ENCODE measurements around the gene PWP2. TPM values are rescaled to one million over a fixed set of nuclear protein-coding genes. Genes with fewer than 3 reads are reported as not detected.
A peak's percentile ranks its signal among the peaks of the same experiment; 100 is the strongest.
"Not testable (repeated sequence)": the region's sequence is repeated elsewhere in the genome, so short reads cannot be mapped to it uniquely, and the experiment has no call there.

Gene PWP2
- total RNA-seq, 3 donors from 2014 or later (not counting 1 experiment from before 2014, with no cell fraction given) = 28.5 to 32.7 (median 32.7) TPM

DNA sequence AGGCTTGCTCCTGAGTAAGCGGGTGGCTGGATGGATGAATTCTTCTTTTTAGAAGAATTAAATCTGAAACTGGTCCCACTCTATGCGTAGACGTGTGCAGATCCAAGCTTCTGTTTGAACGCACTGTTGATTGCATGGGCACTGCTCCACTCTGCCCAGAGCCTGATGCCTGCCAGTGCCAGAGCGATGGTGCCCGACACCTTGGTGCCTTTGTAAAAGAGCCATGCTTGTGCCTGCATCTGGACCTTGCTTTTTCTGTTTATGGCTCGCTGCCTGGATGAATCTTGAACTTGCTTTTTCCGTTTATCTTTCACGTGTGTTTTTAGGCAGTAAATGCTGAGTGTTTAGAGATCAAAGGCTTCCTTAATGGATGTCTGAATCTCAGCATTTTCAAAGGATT lies 15.0 kb upstream of the PWP2 start:
- H3K27me3 Mint-ChIP-seq (ENCODE audit: low read depth in 2 of 2) = no peaks in the 10 kb centered on the region
- H3K9me3 Mint-ChIP-seq = no peaks in the 10 kb centered on the region
- 94% methylated on average over 9 of the region's 9 CpGs for WGBS (ENCODE audit: insufficient coverage)
- DNase-seq (no peak), ATAC-seq (no peak)
- Histone ChIP-seq H3K4me3 (ENCODE audit: low read length) (no peak overlapping the region), H3K27me3 (ENCODE audit: control insufficient read depth, insufficient read depth, low read length) (no peaks in the 10 kb centered on the region), H3K9me3 (ENCODE audit: control insufficient read depth, insufficient read depth, low read length) (no peaks in the 10 kb centered on the region), H3K4me1 (ENCODE audit: control insufficient read depth, insufficient read depth, low read length) (peaks cover 46% of the 10 kb centered on the region), H3K27ac (ENCODE audit: low read length) (no peak overlapping the region), H3K36me3 (ENCODE audit: control insufficient read depth, insufficient read depth, low read length) (peaks cover 58% of the 10 kb centered on the region)
- H3K27ac Mint-ChIP-seq = peak overlapping the region; percentile 17 to 42
- H3K4me3 Mint-ChIP-seq = no peak overlapping the region
- TF ChIP-seq, protein P1, sequence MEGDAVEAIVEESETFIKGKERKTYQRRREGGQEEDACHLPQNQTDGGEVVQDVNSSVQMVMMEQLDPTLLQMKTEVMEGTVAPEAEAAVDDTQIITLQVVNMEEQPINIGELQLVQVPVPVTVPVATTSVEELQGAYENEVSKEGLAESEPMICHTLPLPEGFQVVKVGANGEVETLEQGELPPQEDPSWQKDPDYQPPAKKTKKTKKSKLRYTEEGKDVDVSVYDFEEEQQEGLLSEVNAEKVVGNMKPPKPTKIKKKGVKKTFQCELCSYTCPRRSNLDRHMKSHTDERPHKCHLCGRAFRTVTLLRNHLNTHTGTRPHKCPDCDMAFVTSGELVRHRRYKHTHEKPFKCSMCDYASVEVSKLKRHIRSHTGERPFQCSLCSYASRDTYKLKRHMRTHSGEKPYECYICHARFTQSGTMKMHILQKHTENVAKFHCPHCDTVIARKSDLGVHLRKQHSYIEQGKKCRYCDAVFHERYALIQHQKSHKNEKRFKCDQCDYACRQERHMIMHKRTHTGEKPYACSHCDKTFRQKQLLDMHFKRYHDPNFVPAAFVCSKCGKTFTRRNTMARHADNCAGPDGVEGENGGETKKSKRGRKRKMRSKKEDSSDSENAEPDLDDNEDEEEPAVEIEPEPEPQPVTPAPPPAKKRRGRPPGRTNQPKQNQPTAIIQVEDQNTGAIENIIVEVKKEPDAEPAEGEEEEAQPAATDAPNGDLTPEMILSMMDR (IDR thresholded peaks at IDR 0.05) = no peak
- peaks cover 7% of the 10 kb centered on the region for H3K36me3 Mint-ChIP-seq
- intact Hi-C loops (cut with micrococcal nuclease) = no loop called here
- H3K4me1 Mint-ChIP-seq = peaks cover 39 to 48% of the 10 kb centered on the region in 2 donors

DNA sequence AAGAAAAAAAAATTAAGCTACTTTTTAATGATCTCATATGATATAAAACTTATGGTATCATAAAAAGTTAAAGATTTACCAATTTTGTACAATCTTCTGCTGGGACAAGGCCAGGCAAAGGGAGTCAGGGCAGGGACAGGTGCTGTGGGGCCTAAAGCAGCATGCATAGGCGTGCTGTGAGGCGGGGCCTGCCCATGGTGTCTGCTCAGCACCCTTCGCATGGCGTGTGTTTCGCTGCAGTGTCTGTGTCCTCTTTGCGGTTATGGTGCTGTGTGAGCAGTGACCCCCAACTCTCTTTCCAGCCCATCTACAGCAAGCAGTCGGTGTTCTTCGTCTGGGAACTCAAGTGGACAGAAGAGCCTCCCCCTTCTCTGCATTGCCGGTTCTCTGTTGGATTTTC lies 13.4 kb upstream of the PWP2 start:
- H3K4me3 ChIP-seq (ENCODE audit: low read length) = no peak overlapping the region
- peaks cover 46% of the 10 kb centered on the region for H3K36me3 ChIP-seq (ENCODE audit: control insufficient read depth, insufficient read depth, low read length)
- DNase-seq (no peak), ATAC-seq (no peak)
- H3K27me3 ChIP-seq (ENCODE audit: control insufficient read depth, insufficient read depth, low read length) = no peaks in the 10 kb centered on the region
- H3K27ac ChIP-seq (ENCODE audit: low read length) = no peak overlapping the region
- Mint-ChIP-seq H3K9me3 (no peaks in the 10 kb centered on the region), H3K36me3 (peaks cover 7% of the 10 kb centered on the region), H3K27ac (peak overlapping the region; percentile 29 to 70), H3K27me3 (ENCODE audit: low read depth in 2 of 2) (no peaks in the 10 kb centered on the region), H3K4me1 (peaks cover 23 to 33% of the 10 kb centered on the region in 2 donors), H3K4me3 (no peak overlapping the region)
- no peaks in the 10 kb centered on the region for H3K9me3 ChIP-seq (ENCODE audit: control insufficient read depth, insufficient read depth, low read length)
- TF ChIP-seq, protein P1 (IDR thresholded peaks at IDR 0.05) = no peak
- intact Hi-C loops (cut with micrococcal nuclease) = no loop called here
- 95% methylated on average over 9 of the region's 9 CpGs for WGBS (ENCODE audit: insufficient coverage)
- H3K4me1 ChIP-seq (ENCODE audit: control insufficient read depth, insufficient read depth, low read length) = peaks cover 31% of the 10 kb centered on the region

DNA sequence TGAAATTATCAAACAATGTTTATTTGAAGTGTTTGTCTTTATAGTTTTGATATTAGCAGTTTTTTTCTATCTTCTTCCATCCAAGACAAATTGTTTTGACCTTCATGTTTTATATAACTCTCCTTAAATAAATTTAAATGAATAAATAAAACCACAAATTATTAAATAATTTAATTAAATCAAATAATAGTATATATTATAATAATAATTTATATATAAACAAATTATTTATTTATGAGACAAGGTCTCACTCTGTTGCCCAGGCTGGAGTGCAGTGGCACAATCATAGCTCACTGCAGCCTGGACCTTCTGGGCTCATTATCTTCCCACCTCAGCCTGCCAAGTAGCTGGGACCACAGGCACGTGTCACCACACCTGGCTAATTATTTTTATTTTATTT lies 12.4 kb upstream of the PWP2 start:
- ATAC-seq = no peak
- no peaks in the 10 kb centered on the region for H3K9me3 Mint-ChIP-seq
- no peak overlapping the region for H3K4me3 Mint-ChIP-seq
- peak overlapping the region; percentile 29 to 70 for H3K27ac Mint-ChIP-seq
- H3K36me3 Mint-ChIP-seq = no peaks in the 10 kb centered on the region
- WGBS (ENCODE audit: insufficient coverage) = no CpG with 5 or more reads among the region's 1 CpG
- no peak for DNase-seq
- Histone ChIP-seq H3K27ac (ENCODE audit: low read length) (no peak overlapping the region), H3K36me3 (ENCODE audit: control insufficient read depth, insufficient read depth, low read length) (peaks cover 44% of the 10 kb centered on the region), H3K4me1 (ENCODE audit: control insufficient read depth, insufficient read depth, low read length) (peaks cover 20% of the 10 kb centered on the region), H3K4me3 (ENCODE audit: low read length) (no peak overlapping the region), H3K27me3 (ENCODE audit: control insufficient read depth, insufficient read depth, low read length) (no peaks in the 10 kb centered on the region), H3K9me3 (ENCODE audit: control insufficient read depth, insufficient read depth, low read length) (no peaks in the 10 kb centered on the region)
- TF ChIP-seq, protein P1 (IDR thresholded peaks at IDR 0.05) = no peak
- intact Hi-C loops (cut with micrococcal nuclease) = no loop called here
- H3K4me1 Mint-ChIP-seq = peaks cover 12 to 22% of the 10 kb centered on the region in 2 donors
- H3K27me3 Mint-ChIP-seq (ENCODE audit: low read depth in 2 of 2) = no peaks in the 10 kb centered on the region

DNA sequence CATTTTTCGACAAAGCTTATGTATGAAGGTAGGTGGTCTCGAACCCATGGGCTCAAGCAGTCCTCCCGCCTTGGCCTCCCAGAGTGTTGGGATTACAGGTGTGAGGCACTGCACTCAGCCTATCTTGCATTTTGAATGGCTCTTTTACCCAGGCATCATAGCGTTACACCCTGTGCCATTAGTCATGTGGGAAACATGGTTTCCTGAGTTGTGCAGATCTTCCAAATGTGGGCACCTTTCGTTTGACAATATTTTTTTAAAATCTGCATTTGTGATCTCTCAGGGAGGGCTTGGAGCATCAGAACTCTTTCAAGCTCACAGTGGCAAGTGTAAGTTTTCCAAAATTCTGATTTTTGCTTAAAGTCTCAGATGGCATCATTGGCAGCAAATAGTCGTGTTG lies 8.7 kb upstream of the PWP2 start:
- H3K9me3 ChIP-seq (ENCODE audit: control insufficient read depth, insufficient read depth, low read length); H3K4me3 Mint-ChIP-seq; H3K4me1 ChIP-seq (ENCODE audit: control insufficient read depth, insufficient read depth, low read length); DNase-seq; H3K27ac ChIP-seq (ENCODE audit: low read length); ATAC-seq; H3K4me3 ChIP-seq (ENCODE audit: low read length); H3K27me3 Mint-ChIP-seq (ENCODE audit: low read depth in 2 of 2); intact Hi-C loops (cut with micrococcal nuclease); H3K27ac Mint-ChIP-seq; H3K27me3 ChIP-seq (ENCODE audit: control insufficient read depth, insufficient read depth, low read length); H3K9me3 Mint-ChIP-seq; H3K36me3 Mint-ChIP-seq; H3K4me1 Mint-ChIP-seq: not testable (repeated sequence)
- no CpG with 5 or more reads among the region's 6 CpGs for WGBS (ENCODE audit: insufficient coverage)
- H3K36me3 ChIP-seq (ENCODE audit: control insufficient read depth, insufficient read depth, low read length) = peaks cover 15% of the 10 kb centered on the region

DNA sequence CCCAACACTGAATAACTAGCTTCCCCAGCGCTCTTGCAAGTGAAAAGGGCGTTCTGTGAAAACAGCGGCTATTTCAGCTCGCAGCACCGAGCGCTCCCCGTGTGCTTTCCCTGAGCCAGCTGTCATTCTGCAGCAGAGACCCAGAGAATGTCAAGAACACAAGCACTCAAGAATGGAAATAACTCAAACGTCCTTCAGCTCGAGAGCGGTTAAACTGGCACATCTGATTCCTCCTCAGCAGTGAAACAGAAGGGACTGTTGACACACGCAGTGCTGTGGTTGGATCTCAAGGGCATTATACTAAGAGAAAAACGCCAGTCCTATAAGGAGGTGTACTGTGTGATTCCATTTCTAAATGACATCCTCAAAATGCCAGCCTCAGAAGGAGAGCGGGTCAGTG lies 8.2 kb upstream of the PWP2 start:
- H3K4me3 ChIP-seq (ENCODE audit: low read length); H3K9me3 Mint-ChIP-seq; H3K4me1 ChIP-seq (ENCODE audit: control insufficient read depth, insufficient read depth, low read length); ATAC-seq; H3K4me1 Mint-ChIP-seq; intact Hi-C loops (cut with micrococcal nuclease); H3K27me3 ChIP-seq (ENCODE audit: control insufficient read depth, insufficient read depth, low read length); H3K27me3 Mint-ChIP-seq (ENCODE audit: low read depth in 2 of 2); H3K27ac ChIP-seq (ENCODE audit: low read length); DNase-seq; H3K36me3 Mint-ChIP-seq; H3K4me3 Mint-ChIP-seq; H3K9me3 ChIP-seq (ENCODE audit: control insufficient read depth, insufficient read depth, low read length); H3K27ac Mint-ChIP-seq: not testable (repeated sequence)
- H3K36me3 ChIP-seq (ENCODE audit: control insufficient read depth, insufficient read depth, low read length) = peaks cover 10% of the 10 kb centered on the region
- WGBS (ENCODE audit: insufficient coverage) = no CpG with 5 or more reads among the region's 13 CpGs

DNA sequence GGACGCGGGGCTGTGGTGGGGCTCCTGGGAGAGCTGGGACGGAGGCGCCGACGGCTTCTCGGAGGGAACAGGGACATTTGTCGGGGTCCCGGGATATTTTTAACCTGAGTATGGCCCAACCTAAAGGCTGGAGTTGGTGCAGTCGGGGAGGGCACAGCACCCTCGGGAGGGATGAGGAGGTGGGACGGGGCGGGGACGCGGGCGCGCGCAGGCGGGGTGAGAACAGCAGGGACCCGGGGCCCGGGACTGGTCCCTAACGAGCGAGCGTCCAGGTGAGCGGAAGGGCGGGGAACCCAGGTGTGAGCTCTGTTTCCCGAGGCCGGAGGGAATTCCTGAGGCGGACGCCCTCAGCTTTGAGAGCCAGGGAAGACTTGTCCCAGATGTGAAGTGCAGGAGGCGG lies 390 bp downstream of the PWP2 start:
- H3K36me3 Mint-ChIP-seq; DNase-seq; H3K9me3 ChIP-seq (ENCODE audit: control insufficient read depth, insufficient read depth, low read length); H3K4me3 ChIP-seq (ENCODE audit: low read length); H3K27me3 Mint-ChIP-seq (ENCODE audit: low read depth in 2 of 2); H3K27ac ChIP-seq (ENCODE audit: low read length); H3K4me3 Mint-ChIP-seq; H3K27ac Mint-ChIP-seq; intact Hi-C loops (cut with micrococcal nuclease); H3K27me3 ChIP-seq (ENCODE audit: control insufficient read depth, insufficient read depth, low read length); H3K9me3 Mint-ChIP-seq; H3K4me1 Mint-ChIP-seq; H3K4me1 ChIP-seq (ENCODE audit: control insufficient read depth, insufficient read depth, low read length); H3K36me3 ChIP-seq (ENCODE audit: control insufficient read depth, insufficient read depth, low read length): not testable (repeated sequence)
- ATAC-seq = peak; percentile 13 to 49 (median 23)
- 0% methylated on average over 2 of the region's 31 CpGs for WGBS (ENCODE audit: insufficient coverage)
